Colonic mucosa (tissue), 4 donors: ENCODE data around the gene EEF1AKMT2. TPM values are rescaled to one million over a fixed set of nuclear protein-coding genes. Genes with fewer than 3 reads are reported as not detected.

Experiments used
- DNase-seq: peaks from one replicate; pipeline ENCODE4 v3.0.0-alpha.2; 2020
- H3K27ac ChIP-seq: fragments of 200-600 bp; one replicate; pipeline ENCODE4 v1.8.0; 2021
- H3K27me3 ChIP-seq: fragments of 200-600 bp; one replicate; pipeline ENCODE4 v1.8.0; 2021
- H3K36me3 ChIP-seq: fragments of 200-600 bp; one replicate; pipeline ENCODE4 v1.8.0; 2021
- H3K4me1 ChIP-seq: fragments of 200-600 bp; one replicate; pipeline ENCODE4 v1.8.0; 2021; ENCODE audit warnings: mild to moderate bottlenecking
- H3K4me3 ChIP-seq: fragments of 200-600 bp; one replicate; pipeline ENCODE4 v1.8.0; 2021
- H3K9ac ChIP-seq, 2 donors: one replicate each; pipeline ENCODE4 v1.7.0; 2013; ENCODE audit warnings: control low read depth in 2 of 2, low read depth in 2 of 2, low read length in 2 of 2
- H3K9me3 ChIP-seq: fragments of 200-600 bp; one replicate; pipeline ENCODE4 v1.8.0; 2021
- intact Hi-C: fragments of 100-400 bp; cut with DNase I; formaldehyde crosslinking; loops from one replicate; pipeline ENCODE4 v1.14.1; 2022
- total RNA-seq, 2 donors: library from RNA; stranded (reverse); fragmentation: NEBNext Ultra II Directional in 1 of 2; extraction: Animal tissue kit (Norgen Biotek cat#: 25700) in 1 of 2; gene quantifications; one replicate each; pipeline ENCODE4 v1.2.1, GENCODE V29; 2021
- TF ChIP-seq, protein P1 (sequence below): fragments of 200-600 bp; IDR thresholded peaks from one replicate; pipeline ENCODE4 v1.8.0; 2022; ENCODE audit warnings: antibody characterized with exemption, mild to moderate bottlenecking
- donor health status: healthy.
- donor health status: DM: no; HTN: no; CAD: no.
- donor health status: DM: no; HTN: no; CAD: no.

EEF1AKMT2 gene
- total RNA-seq, 2 donors from 2014 or later: 14.7 to 16.5 TPM

DNA sequence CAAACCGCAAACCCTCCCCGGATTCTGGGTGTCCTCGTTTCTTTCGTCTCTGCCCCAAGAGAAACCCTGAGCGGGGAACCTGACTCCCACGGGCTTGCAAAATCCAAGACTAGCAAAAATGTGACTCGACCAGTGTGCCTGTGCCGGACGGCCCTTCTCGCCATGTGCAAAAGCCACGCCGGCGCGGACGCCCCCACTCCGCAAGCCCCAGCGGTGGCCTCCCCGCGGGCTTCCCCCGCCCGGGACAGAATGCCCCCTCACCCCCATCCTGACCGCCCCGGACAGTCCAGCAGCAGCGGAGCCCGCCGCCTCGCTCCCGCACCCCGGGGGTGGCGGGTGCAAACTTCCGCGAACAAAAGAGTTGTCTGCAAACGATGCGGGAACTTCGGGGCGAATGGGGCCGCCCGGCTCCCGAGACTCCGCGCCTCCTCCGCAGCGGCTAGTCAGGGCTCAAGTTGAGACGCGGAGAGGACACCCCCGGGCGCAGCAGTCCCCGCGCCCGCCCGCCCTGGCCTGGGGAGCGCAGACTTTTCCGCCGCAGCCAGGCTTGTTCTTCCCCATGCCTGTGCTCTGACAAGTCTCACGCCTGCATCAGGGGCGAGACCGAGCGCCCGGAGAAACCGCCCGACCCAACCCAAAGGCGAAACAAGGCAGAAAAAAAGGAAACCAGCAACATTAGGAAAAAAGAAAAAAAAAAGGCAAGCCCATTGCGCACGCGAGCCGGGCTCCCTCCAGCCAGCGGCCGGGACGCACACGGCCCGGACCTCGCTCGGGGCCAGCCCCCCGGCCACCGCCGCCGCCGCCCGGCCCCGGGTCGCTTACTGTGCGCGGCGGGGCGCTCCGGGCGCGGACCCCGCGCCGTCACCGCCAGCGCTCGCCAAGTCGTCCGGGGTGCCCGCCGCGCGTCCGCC lies 48.2 kb downstream of the EEF1AKMT2 start:
- TF ChIP-seq, protein P1, sequence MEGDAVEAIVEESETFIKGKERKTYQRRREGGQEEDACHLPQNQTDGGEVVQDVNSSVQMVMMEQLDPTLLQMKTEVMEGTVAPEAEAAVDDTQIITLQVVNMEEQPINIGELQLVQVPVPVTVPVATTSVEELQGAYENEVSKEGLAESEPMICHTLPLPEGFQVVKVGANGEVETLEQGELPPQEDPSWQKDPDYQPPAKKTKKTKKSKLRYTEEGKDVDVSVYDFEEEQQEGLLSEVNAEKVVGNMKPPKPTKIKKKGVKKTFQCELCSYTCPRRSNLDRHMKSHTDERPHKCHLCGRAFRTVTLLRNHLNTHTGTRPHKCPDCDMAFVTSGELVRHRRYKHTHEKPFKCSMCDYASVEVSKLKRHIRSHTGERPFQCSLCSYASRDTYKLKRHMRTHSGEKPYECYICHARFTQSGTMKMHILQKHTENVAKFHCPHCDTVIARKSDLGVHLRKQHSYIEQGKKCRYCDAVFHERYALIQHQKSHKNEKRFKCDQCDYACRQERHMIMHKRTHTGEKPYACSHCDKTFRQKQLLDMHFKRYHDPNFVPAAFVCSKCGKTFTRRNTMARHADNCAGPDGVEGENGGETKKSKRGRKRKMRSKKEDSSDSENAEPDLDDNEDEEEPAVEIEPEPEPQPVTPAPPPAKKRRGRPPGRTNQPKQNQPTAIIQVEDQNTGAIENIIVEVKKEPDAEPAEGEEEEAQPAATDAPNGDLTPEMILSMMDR: no peak
- Histone ChIP-seq H3K27me3 (no peaks in the 10 kb centered on the region), H3K4me1 (peaks cover 33% of the 10 kb centered on the region), H3K4me3 (peak overlapping the region; percentile 65), H3K9me3 (no peaks in the 10 kb centered on the region), H3K27ac (peak overlapping the region; percentile 71), H3K36me3 (no peaks in the 10 kb centered on the region), H3K9ac (peak overlapping the region; percentile 71 to 72)
- DNase-seq: peak; percentile 48
- intact Hi-C loops: loop anchor here (2.0 to 5.0 kb wide), 3 partner anchors 96 to 213 kb away; no protein-coding TSS in a partner anchor

DNA sequence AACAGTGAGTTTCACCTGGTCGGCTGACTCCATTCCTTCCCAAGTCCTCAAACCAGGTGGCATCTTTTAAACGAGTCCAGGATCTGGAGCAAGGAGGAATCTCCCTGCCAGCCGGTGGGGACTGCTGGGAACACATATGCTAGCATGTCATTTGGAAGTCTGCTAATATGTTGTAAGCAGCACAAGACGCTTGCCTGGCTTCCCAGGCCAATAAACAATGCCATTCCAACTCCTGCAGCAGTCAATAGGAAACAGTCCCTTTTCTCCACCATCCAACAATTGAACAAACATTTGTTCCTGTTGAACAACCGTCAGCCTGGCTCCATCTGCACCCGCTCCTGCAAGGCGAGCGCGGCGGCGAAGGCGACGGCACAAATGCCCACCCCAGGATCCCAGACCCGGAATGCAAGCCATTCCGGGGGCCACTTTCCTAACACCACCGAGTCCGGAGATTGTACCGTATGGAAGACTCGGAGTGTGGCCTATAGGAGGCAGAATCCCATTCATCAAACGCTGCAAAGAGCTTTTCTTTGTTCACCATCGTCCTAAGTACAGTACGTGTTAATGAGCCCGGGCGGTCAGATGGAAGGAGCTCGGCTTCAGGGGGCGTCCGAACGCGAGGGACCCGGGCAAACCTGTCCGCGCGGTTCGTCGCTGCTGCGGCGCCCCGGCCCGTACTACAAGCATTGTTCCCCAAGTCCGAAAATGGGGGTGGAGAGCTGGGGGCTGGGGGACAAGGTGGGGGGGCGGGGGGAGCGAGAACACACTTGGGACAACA lies 49.1 kb downstream of the EEF1AKMT2 start:
- intact Hi-C loops: loop anchor here (2.0 to 5.0 kb wide), 3 partner anchors 95 to 212 kb away; no protein-coding TSS in a partner anchor
- no peaks in the 10 kb centered on the region for H3K36me3 ChIP-seq
- H3K27ac ChIP-seq: peak overlapping the region; percentile 71
- TF ChIP-seq, protein P1: no peak
- peak overlapping the region; percentile 65 for H3K4me3 ChIP-seq
- H3K9me3 ChIP-seq: no peaks in the 10 kb centered on the region
- peak; percentile 61 for DNase-seq
- no peaks in the 10 kb centered on the region for H3K27me3 ChIP-seq
- H3K4me1 ChIP-seq: peaks cover 33% of the 10 kb centered on the region
- peak overlapping the region; percentile 71 to 72 for H3K9ac ChIP-seq

DNA sequence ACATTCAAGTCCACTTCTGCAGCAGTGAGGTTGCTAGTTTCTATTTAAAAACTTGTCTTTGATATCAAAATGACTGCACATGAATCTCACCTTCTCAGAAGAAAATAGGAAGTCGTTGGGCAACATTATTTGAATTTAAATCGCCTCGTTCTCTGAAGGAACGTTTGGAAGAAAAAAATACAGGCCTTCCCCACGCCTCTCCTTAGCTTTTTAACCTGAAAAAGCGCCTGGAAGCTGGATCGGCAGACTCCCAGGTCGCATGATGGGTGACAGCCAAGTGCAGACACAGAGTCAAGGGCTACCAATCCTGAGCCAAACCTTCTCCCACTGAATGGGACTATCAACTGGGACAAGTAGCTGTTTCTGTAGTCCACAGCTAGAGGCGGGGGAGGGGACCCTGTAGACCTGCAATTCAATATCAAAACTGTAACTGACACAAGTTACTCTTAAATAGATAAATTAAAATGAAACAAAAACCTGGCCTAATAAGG lies 49.7 kb downstream of the EEF1AKMT2 start:
- H3K9me3 ChIP-seq: no peaks in the 10 kb centered on the region
- no peaks in the 10 kb centered on the region for H3K36me3 ChIP-seq
- intact Hi-C loops: loop anchor here (2.0 to 5.0 kb wide), 3 partner anchors 95 to 211 kb away; no protein-coding TSS in a partner anchor
- TF ChIP-seq, protein P1: no peak
- H3K27me3 ChIP-seq: no peaks in the 10 kb centered on the region
- peaks cover 39% of the 10 kb centered on the region for H3K4me1 ChIP-seq
- peak overlapping the region; percentile 71 for H3K27ac ChIP-seq
- peak overlapping the region; percentile 65 for H3K4me3 ChIP-seq
- no peak for DNase-seq
- H3K9ac ChIP-seq: peak overlapping the region; percentile 1 to 72

DNA sequence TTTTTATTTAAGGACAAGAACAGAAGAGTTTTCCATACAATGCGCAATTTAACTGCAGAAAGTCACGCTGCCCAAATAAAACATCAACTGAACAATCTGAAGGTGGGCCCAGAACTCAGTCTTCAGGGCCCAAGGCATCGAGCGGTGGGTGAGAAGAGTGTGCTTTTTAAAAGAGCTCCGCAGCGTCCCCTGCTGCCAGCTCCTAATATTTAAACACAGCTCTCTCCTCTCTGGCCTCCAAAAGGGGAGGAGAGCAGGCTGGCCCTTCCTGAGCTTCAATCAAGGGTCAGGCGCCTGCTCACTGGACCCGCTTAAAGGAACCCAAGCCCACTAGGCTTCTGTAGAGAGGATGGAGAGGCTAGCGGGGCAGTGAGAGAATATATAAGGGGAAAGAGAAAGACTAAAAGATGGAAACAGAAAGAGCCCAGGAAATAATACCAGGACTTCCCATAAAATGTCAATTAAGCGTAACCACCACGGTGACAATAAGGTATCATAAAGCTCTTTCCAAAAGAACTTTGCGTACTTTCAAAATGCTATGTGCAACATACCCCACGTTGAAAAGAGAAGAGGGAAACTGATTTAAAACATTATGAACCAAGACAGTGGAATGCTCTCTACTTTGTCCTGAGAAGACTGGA lies 50.3 kb downstream of the EEF1AKMT2 start:
- Histone ChIP-seq H3K9ac (peak overlapping the region in 1 of 2 donors; percentile 72), H3K27me3 (no peaks in the 10 kb centered on the region), H3K36me3 (no peaks in the 10 kb centered on the region), H3K27ac (peak overlapping the region; percentile 71), H3K9me3 (no peaks in the 10 kb centered on the region), H3K4me1 (peaks cover 44% of the 10 kb centered on the region), H3K4me3 (peak overlapping the region; percentile 65)
- TF ChIP-seq, protein P1: peak; percentile 82
- peak; percentile 95 for DNase-seq
- intact Hi-C loops: loop anchor here (5.0 kb wide), 2 partner anchors 94 to 114 kb away; no protein-coding TSS in a partner anchor
